Adrenal gland (tissue), 5 donors: ENCODE data around the gene SLC30A7.

ENCODE experiments used
- POLR2A ChIP-seq, 2 donors: fragments of 450-650 bp; IDR thresholded peaks; one replicate each; pipeline ENCODE4 v1.6.1; 2017; ENCODE audit warnings: antibody characterized with exemption in 2 of 2, mild to moderate bottlenecking in 2 of 2, moderate library complexity in 1 of 2
- TF ChIP-seq, protein P1 (sequence below), 6 experiments: fragments of 450-650 bp in 4 of 6; fragments of 200-600 bp in 2 of 6; sonication (generic) in 1 of 6; IDR thresholded peaks; 1 replicate in 5 of 6; 2 replicates in 1 of 6; pipeline versions ENCODE4 v1.5.1 to v1.8.0; 2016 to 2021; ENCODE audit warnings: antibody characterized with exemption in 6 of 6, mild to moderate bottlenecking in 2 of 6, moderate library complexity in 1 of 6
- donor health status: DM: no; HTN: no; CAD: no.

DNA sequence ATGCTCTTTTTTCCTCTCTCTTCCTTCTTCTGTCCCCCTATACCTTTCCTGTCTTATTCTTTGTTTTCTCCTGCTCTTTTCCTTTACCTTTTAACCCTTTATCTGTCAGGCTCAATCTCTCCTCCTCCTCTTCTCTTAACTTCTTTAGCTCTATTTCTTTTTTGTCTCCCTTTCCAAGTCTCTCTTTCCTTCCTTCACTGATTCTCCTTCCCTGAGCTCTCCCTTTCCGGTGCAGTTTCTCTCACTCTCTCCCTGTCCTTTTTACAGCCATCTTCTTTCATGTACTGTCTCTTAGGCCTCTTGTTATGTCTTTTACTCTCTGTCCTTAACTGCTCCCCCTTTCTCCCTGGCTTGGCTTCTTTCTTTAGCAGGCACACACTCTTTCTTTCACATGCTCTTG lies 12.0 kb downstream of the SLC30A7 start:
- TF ChIP-seq, protein P1, sequence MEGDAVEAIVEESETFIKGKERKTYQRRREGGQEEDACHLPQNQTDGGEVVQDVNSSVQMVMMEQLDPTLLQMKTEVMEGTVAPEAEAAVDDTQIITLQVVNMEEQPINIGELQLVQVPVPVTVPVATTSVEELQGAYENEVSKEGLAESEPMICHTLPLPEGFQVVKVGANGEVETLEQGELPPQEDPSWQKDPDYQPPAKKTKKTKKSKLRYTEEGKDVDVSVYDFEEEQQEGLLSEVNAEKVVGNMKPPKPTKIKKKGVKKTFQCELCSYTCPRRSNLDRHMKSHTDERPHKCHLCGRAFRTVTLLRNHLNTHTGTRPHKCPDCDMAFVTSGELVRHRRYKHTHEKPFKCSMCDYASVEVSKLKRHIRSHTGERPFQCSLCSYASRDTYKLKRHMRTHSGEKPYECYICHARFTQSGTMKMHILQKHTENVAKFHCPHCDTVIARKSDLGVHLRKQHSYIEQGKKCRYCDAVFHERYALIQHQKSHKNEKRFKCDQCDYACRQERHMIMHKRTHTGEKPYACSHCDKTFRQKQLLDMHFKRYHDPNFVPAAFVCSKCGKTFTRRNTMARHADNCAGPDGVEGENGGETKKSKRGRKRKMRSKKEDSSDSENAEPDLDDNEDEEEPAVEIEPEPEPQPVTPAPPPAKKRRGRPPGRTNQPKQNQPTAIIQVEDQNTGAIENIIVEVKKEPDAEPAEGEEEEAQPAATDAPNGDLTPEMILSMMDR (IDR thresholded peaks at IDR 0.05), result no peak
- no peak for TF ChIP-seq POLR2A (IDR thresholded peaks at IDR 0.05)
